HG03469 (cell line): ENCODE results near the gene ATP5F1D.
"Not testable (repeated sequence)": the region's sequence is repeated elsewhere in the genome, so short reads cannot be mapped to it uniquely, and the experiment has no call there.

Experiments used
- ATAC-seq: cut with Tn5 transposase; IDR thresholded peaks from one replicate; pipeline ENCODE4 v1.9.1; 2021; ENCODE audit warnings: mild to moderate bottlenecking, moderate library complexity, moderate number of reproducible peaks; ENCODE audit not compliant: unreplicated experiment

ATP5F1D gene

GRCh38 chr19:1245494-1246264 lies 4.1 kb downstream of the ATP5F1D start:
- no peak for ATAC-seq

DNA sequence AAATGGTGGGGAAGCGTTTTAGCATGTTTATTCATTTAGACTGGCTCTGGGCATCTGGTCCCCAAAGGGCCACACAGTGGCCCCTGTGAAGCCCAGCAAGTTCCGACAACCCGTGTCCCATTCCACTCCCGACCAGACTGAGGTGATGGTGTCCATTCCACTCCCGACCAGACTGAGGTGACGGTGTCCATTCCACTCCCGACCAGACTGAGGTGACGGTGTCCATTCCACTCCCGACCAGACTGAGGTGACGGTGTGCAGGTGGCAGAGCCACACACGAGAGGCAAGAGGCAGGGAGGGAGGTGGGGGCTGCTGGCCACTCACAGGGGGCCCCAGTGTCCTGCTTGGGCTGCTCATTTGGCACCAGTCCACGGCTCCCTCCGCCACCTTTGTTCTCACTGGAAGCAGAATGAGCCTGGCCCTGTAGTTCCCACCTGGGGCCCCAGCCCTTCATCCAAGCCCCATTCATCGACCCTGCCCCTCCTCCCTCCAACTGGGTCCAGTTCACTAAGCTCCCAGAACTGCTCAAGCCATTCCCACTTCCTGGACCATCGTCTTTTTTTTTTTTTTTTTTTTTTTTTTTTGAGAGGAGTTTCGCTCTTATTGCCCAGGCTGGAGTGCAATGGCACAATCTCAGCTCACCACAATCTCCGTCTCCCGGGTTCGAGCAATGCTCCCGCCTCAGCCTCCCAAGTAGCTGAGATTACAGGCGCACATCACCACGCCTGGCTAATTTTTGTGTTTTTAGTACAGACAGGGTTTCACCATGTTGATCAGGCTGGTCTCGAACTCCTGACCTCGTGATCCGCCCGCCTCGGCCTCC lies 4.9 kb downstream of the ATP5F1D start:
- not testable (repeated sequence) for ATAC-seq

DNA sequence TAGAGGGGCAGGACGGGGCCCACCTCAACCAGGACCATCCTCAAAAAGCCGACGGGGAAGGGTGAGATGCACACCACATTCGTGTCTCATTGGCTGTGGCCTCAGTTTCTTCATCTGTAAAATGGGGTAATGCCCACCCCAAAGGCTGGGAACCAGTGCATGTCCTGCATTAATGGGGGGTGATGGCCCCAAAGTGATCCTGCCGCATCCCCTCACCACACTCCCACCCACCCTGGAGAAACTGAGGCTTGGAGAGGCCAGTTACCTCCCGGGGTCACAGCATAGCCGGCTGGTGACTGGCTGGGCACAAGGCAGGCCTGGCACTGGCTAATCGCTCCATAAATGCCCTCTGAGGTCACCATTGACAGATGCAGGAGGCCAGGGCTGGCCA lies 6.2 kb downstream of the ATP5F1D start:
- ATAC-seq, result no peak

GRCh38 chr19:1248139-1248785 lies 6.7 kb downstream of the ATP5F1D start, which contains the start of gene MIDN:
Gene MIDN (plus strand): TSS chr19:1248583. CDS start chr19:1250297, 1,714 bp downstream.
- peak; percentile 9 for ATAC-seq

- peak; percentile 23 for ATAC-seq
Measured at GRCh38 chr19:1248786-1249297, 7.3 kb downstream of the ATP5F1D start.

GRCh38 chr19:1249298-1249989 lies 7.9 kb downstream of the ATP5F1D start:
- ATAC-seq, result peak; percentile 22

DNA sequence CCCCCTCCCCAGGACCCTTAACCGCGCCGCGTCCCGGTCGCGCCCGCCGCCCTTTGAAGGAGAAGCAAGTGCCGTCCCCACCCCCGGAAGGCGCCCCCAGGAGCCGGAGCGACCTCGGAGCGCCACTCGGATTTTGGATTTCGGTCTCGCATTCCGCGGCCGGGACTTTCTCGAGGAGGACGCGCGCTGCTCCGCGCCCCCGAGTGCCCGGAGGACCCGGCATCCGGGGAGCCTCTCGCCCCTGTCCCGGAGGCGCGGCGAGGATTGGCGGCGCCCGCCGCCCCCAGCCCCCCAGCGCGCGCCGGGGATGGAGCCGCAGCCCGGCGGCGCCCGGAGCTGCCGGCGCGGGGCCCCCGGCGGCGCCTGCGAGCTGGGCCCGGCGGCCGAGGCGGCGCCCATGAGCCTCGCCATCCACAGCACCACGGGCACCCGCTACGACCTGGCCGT lies 8.5 kb downstream of the ATP5F1D start:
- no peak for ATAC-seq

- no peak for ATAC-seq
Measured at GRCh38 chr19:1250437-1251260, 9.1 kb downstream of the ATP5F1D start.

- ATAC-seq, result no peak
Measured at GRCh38 chr19:1251330-1252220, 10.0 kb downstream of the ATP5F1D start.

GRCh38 chr19:1252221-1252820 lies 10.8 kb downstream of the ATP5F1D start:
- no peak for ATAC-seq

- no peak for ATAC-seq
Measured at GRCh38 chr19:1252821-1253513, 11.4 kb downstream of the ATP5F1D start.

- ATAC-seq, result no peak
Measured at GRCh38 chr19:1253514-1254080, 12.0 kb downstream of the ATP5F1D start.

- no peak for ATAC-seq
Measured at GRCh38 chr19:1254081-1254527, 12.6 kb downstream of the ATP5F1D start.

- ATAC-seq, result no peak
Measured at GRCh38 chr19:1254530-1255185, 13.1 kb downstream of the ATP5F1D start.

DNA sequence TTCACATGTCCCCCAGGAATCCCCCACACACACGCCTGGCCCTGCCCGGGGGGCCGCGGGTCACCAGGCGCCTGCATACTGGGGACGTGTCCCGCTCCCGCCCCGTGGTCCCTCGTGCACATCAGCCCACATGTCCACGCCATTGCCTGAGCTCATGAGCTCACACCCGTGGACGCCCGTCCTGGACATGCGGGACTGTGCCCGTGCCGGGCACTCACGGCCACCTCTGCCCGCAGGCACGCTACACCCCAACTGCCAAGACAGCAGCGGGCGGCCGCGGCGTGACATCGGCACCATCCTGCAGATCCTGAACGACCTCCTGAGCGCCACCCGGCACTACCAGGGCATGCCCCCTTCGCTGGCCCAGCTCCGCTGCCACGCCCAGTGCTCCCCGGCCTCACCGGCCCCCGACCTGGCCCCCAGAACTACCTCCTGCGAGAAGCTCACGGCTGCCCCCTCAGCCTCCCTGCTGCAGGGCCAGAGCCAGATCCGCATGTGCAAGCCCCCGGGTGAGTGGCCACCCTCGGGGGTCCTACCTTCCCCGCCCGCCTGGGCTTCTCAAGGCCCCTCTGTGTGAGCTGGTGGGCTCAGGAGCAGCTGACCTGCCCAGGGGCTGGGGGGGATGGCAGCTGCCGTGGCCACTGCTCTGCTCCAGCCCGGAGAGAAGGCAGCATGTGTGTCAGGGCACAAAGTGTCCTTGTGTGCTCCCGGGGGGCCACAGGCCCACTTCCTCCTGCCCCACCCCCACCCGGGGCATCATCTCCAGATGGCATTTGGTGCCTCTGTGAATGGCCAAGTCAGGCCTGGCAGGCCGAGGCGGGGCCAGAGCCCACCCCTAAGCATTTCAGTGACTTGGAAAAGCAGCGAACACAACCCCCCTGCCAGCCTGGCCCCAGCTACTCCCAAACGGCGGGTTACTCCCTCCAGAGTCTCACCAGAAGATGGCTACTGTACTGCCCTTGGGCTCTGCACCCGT lies 13.9 kb downstream of the ATP5F1D start:
- ATAC-seq, result no peak
